MM.1S (cell line): ENCODE data around the gene SCT.

Source experiments
- DNase-seq: peaks from one replicate; pipeline ENCODE4 v3.0.0-alpha.2; 2015
- H2AFZ ChIP-seq: fragments of 300-600 bp; sonication (generic); 2 replicates; pipeline ENCODE4 v1.6.0; 2016; ENCODE audit warnings: antibody characterized with exemption, low read length
- H3F3A ChIP-seq: fragments of 300-600 bp; sonication (generic); 2 replicates; pipeline ENCODE4 v1.6.1; 2016; ENCODE audit warnings: mild to moderate bottlenecking, antibody characterized with exemption, low read length, moderate library complexity, mixed read lengths; ENCODE audit not compliant: insufficient read depth
- H3K27ac ChIP-seq: fragments of 300-600 bp; sonication (generic); 2 replicates; pipeline ENCODE4 v1.5.1; 2016; ENCODE audit warnings: mild to moderate bottlenecking, low read length
- H3K27me3 ChIP-seq: fragments of 300-600 bp; sonication (generic); replicated peaks from 2 replicates; pipeline ENCODE4 v1.6.0; 2016; ENCODE audit warnings: low read length; ENCODE audit not compliant: insufficient read depth
- H3K36me3 ChIP-seq: fragments of 300-600 bp; sonication (generic); replicated peaks from 2 replicates; pipeline ENCODE4 v1.6.1; 2016; ENCODE audit warnings: mild to moderate bottlenecking, low read length, mixed read lengths; ENCODE audit not compliant: insufficient read depth
- H3K4me1 ChIP-seq: fragments of 300-600 bp; sonication (generic); 2 replicates; pipeline ENCODE4 v1.6.1; 2016; ENCODE audit warnings: low read length, mixed read lengths
- H3K4me2 ChIP-seq: fragments of 300-600 bp; sonication (generic); 2 replicates; pipeline ENCODE4 v1.6.0; 2016; ENCODE audit warnings: low read depth, low read length
- H3K4me3 ChIP-seq: fragments of 300-600 bp; sonication (generic); 2 replicates; pipeline ENCODE4 v1.5.1; 2016; ENCODE audit warnings: low read length, mixed read lengths
- H3K79me2 ChIP-seq: fragments of 300-600 bp; sonication (generic); 2 replicates; pipeline ENCODE4 v1.6.1; 2016; ENCODE audit warnings: mixed run types, low read length, mixed read lengths
- H3K9ac ChIP-seq: fragments of 300-600 bp; sonication (generic); 2 replicates; pipeline ENCODE4 v1.6.1; 2016; ENCODE audit warnings: low read length, mixed read lengths
- H3K9me2 ChIP-seq: fragments of 300-600 bp; sonication (generic); replicated peaks from 2 replicates; pipeline ENCODE4 v1.6.1; 2016; ENCODE audit warnings: mild to moderate bottlenecking, low read length, mixed read lengths; ENCODE audit not compliant: insufficient read depth
- H3K9me3 ChIP-seq: fragments of 300-600 bp; sonication (generic); replicated peaks from 2 replicates; pipeline ENCODE4 v1.6.1; 2016; ENCODE audit warnings: mild to moderate bottlenecking, low read length, mixed read lengths; ENCODE audit not compliant: insufficient read depth
- H4K20me1 ChIP-seq: fragments of 300-600 bp; sonication (generic); 2 replicates; pipeline ENCODE4 v1.6.1; 2016; ENCODE audit warnings: mild to moderate bottlenecking, low read length, moderate library complexity, mixed read lengths; ENCODE audit not compliant: insufficient read depth
- EZH2 ChIP-seq: fragments of 300-600 bp; sonication (generic); optimal IDR thresholded peaks from 2 replicates; pipeline ENCODE3; 2017; ENCODE audit warnings: low read depth, mild to moderate bottlenecking, antibody characterized with exemption, low read length, mixed read lengths
- EZH2phosphoT487 ChIP-seq: fragments of 300-600 bp; sonication (generic); IDR thresholded peaks from 2 replicates; pipeline ENCODE4 v1.6.1; 2018; ENCODE audit warnings: antibody characterized with exemption, low read length
- TF ChIP-seq, protein P1 (sequence below): fragments of 300-600 bp; sonication (generic); IDR thresholded peaks from 2 replicates; pipeline ENCODE4 v1.5.1; 2016; ENCODE audit warnings: antibody characterized with exemption, low read length, mixed read lengths

The SCT gene

DNA sequence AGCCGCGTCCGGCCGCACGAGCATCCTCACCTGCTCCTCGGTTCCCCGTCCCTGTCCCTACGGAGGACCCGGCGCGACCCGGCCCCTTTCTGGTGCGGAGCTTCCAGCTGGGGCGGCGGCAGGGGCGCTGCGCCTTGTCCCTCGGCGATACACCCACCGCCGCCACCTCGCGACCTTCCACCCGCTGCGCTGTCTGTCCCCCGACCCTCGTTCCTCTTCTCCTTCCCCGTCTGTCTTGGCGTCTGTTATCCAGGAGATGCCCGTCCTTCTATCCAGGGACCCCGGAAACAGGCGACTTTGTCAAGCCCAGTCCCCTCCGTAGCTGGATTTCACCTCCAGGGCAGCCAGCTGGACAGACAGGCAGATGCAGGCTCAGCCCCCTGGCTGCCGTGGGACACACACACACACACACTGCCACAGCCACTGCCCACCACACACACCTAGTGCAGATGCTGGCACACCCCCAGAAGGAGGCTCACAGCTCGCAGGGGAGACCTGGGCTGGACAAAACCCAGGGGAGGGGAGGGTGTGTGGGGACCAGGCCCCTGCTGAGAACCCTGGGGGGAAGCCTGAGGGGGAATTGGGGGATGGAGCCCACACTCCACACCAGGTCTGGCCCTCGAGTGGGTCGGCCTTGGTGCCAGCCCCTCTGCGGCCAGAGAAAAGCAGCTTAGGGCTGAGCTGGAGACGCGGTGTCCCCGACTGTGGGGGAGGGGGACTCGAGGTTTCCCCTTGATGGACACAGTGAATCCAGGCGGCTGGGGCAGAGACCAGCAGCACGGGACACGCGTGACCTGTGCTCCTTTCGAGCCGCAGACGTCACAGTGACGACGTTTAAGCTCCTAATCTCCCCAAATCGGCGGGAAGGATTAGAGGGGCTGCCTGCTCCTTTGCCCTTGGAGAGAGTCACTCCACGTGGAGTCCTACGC lies 10.9 kb upstream of the SCT start:
- Histone ChIP-seq H3K9me3 (no peaks in the 10 kb centered on the region), H3F3A (no peaks in the 10 kb centered on the region), H2AFZ (no peak overlapping the region), H3K4me1 (no peaks in the 10 kb centered on the region), H4K20me1 (no peaks in the 10 kb centered on the region), H3K27me3 (no peaks in the 10 kb centered on the region), H3K27ac (no peak overlapping the region), H3K9me2 (no peaks in the 10 kb centered on the region), H3K9ac (no peak overlapping the region), H3K79me2 (no peaks in the 10 kb centered on the region), H3K36me3 (no peaks in the 10 kb centered on the region), H3K4me2 (no peak overlapping the region), H3K4me3 (no peak overlapping the region)
- no peak for DNase-seq
- TF ChIP-seq EZH2 (no peak), EZH2phosphoT487 (no peak)
- TF ChIP-seq, protein P1, sequence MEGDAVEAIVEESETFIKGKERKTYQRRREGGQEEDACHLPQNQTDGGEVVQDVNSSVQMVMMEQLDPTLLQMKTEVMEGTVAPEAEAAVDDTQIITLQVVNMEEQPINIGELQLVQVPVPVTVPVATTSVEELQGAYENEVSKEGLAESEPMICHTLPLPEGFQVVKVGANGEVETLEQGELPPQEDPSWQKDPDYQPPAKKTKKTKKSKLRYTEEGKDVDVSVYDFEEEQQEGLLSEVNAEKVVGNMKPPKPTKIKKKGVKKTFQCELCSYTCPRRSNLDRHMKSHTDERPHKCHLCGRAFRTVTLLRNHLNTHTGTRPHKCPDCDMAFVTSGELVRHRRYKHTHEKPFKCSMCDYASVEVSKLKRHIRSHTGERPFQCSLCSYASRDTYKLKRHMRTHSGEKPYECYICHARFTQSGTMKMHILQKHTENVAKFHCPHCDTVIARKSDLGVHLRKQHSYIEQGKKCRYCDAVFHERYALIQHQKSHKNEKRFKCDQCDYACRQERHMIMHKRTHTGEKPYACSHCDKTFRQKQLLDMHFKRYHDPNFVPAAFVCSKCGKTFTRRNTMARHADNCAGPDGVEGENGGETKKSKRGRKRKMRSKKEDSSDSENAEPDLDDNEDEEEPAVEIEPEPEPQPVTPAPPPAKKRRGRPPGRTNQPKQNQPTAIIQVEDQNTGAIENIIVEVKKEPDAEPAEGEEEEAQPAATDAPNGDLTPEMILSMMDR = no peak

DNA sequence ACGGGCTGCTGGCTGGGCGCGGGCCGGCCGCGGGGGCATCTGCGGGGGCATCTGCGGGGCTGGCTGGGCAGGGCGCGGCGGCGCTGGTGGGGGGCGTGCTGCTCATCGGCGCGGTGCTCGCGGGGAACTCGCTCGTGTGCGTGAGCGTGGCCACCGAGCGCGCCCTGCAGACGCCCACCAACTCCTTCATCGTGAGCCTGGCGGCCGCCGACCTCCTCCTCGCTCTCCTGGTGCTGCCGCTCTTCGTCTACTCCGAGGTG lies 10.3 kb upstream of the SCT start:
- no peaks in the 10 kb centered on the region for H3K9me3 ChIP-seq
- H4K20me1 ChIP-seq = no peaks in the 10 kb centered on the region
- H3K4me3 ChIP-seq = no peak overlapping the region
- H3K9ac ChIP-seq = no peak overlapping the region
- DNase-seq = no peak
- H3K27ac ChIP-seq = no peak overlapping the region
- H3K4me1 ChIP-seq = no peaks in the 10 kb centered on the region
- no peaks in the 10 kb centered on the region for H3K36me3 ChIP-seq
- H2AFZ ChIP-seq = no peak overlapping the region
- no peak overlapping the region for H3K4me2 ChIP-seq
- H3K9me2 ChIP-seq = no peaks in the 10 kb centered on the region
- H3F3A ChIP-seq = no peaks in the 10 kb centered on the region
- no peaks in the 10 kb centered on the region for H3K79me2 ChIP-seq
- no peaks in the 10 kb centered on the region for H3K27me3 ChIP-seq
- TF ChIP-seq EZH2 (no peak), EZH2phosphoT487 (no peak)
- TF ChIP-seq, protein P1 = no peak

DNA sequence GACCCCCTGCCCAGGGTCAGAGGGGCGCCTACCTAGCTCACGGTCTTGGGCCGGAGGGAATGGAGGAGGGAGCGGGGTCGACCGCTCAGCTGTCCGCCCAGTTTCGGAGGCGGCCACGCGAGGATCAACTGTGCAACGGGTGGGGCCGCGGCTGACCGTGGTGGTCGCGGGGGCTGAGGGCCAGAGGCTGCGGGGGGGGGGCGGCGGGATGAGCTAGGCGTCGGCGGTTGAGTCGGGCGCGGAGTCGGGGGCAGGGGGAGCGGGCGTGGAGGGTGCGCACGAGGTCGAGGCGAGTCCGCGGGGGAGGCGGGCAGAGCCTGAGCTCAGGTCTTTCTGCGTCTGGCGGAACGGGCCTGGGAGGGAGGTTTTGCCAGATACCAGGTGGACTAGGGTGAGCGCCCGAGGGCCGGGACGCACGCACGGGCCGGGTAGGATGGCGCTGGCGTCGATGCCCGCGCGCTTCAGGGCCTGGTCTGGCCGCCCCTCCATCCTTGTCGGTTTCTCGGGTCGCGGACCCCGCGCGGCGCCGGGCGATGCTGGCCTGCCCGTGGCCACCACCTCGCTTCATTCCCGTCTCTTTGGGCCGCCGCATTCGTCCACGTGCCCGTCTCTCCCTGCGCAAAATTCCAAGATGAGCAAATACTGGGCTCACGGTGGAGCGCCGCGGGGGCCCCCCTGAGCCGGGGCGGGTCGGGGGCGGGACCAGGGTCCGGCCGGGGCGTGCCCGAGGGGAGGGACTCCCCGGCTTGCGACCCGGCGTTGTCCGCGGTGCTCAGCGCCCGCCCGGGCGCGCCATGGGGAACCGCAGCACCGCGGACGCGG lies 9.7 kb upstream of the SCT start, which contains the start of gene DRD4:
Gene DRD4, plus strand, starts transcription at position 759 of the 822 bp plus-strand sequence. Its CDS starts 36 bp downstream, at position 795.
- Histone ChIP-seq H3K27me3 (no peaks in the 10 kb centered on the region), H3K79me2 (no peaks in the 10 kb centered on the region), H3K36me3 (no peaks in the 10 kb centered on the region), H3K4me2 (no peak within 1 kb of the TSS), H3K4me1 (no peaks in the 10 kb centered on the region), H4K20me1 (no peaks in the 10 kb centered on the region), H3K9me3 (no peaks in the 10 kb centered on the region), H2AFZ (no peak within 1 kb of the TSS), H3K4me3 (no peak within 1 kb of the TSS), H3K9ac (no peak within 1 kb of the TSS), H3K27ac (no peak within 1 kb of the TSS), H3K9me2 (no peaks in the 10 kb centered on the region), H3F3A (no peaks in the 10 kb centered on the region)
- TF ChIP-seq, protein P1 = no peak
- TF ChIP-seq EZH2phosphoT487 = no peak
- no peak for TF ChIP-seq EZH2
- no peak for DNase-seq
